SK-N-DZ (cell line): ENCODE results near the gene VWA3A. TPM values are rescaled to one million over a fixed set of nuclear protein-coding genes. Genes with fewer than 3 reads are reported as not detected.
"Not testable (repeated sequence)": the region's sequence is repeated elsewhere in the genome, so short reads cannot be mapped to it uniquely, and the experiment has no call there.

ENCODE experiments used
- DNase-seq: peaks from one replicate; pipeline ENCODE4 v3.0.0-alpha.2; 2015; ENCODE audit warnings: low spot score
- polyA plus RNA-seq, 2 experiments: library from polyadenylated mRNA; depleted of rRNA; stranded (reverse); fragments of >200 nt; gene quantifications; 2 replicates each; pipeline ENCODE4 v1.2.3, GENCODE V29; 2014

Gene VWA3A
- polyA plus RNA-seq (2014; cell fraction: cytosol; rRNA removed) = not detected in 2 replicates
- polyA plus RNA-seq (2014; cell fraction: nucleus; rRNA removed) = 0.22 TPM in 1 of 2 replicates, not detected in the other

- no peak for DNase-seq
These were observed at the start of gene VWA3A for GRCh38 chr16:22092143-22092933. TSS of gene VWA3A (plus strand) at chr16:22092541. CDS start at chr16:22092638, 97 bp downstream.

GRCh38 chr16:22043882-22044281, 48.5 kb upstream of the VWA3A start:
- not testable (repeated sequence) for DNase-seq

- not testable (repeated sequence) for DNase-seq
These were observed 46.5 kb upstream of the VWA3A start for GRCh38 chr16:22045888-22046287.

- no peak for DNase-seq
These were observed 41.4 kb upstream of the VWA3A start for GRCh38 chr16:22050963-22051362.

- no peak for DNase-seq
These were observed 39.4 kb upstream of the VWA3A start for GRCh38 chr16:22052980-22053379.

GRCh38 chr16:22053921-22054341, 38.4 kb upstream of the VWA3A start:
- DNase-seq = no peak

GRCh38 chr16:22054847-22055590, 37.3 kb upstream of the VWA3A start:
- no peak for DNase-seq

GRCh38 chr16:22055881-22056280, 36.5 kb upstream of the VWA3A start:
- no peak for DNase-seq

GRCh38 chr16:22063888-22064467, 28.4 kb upstream of the VWA3A start:
- no peak for DNase-seq

GRCh38 chr16:22065252-22065651, 27.1 kb upstream of the VWA3A start:
- no peak for DNase-seq

GRCh38 chr16:22070361-22071330, 21.7 kb upstream of the VWA3A start:
- no peak for DNase-seq

GRCh38 chr16:22071331-22071910, 20.9 kb upstream of the VWA3A start:
- DNase-seq = no peak

GRCh38 chr16:22073350-22073749, 19.0 kb upstream of the VWA3A start:
- DNase-seq = no peak

GRCh38 chr16:22075043-22075757, 17.1 kb upstream of the VWA3A start:
- no peak for DNase-seq

- no peak for DNase-seq
These were observed 16.6 kb upstream of the VWA3A start for GRCh38 chr16:22075776-22076175.

GRCh38 chr16:22077700-22078313, 14.5 kb upstream of the VWA3A start:
- DNase-seq = peak; percentile 34

GRCh38 chr16:22078656-22079055, 13.7 kb upstream of the VWA3A start:
- no peak for DNase-seq

- no peak for DNase-seq
These were observed 11.3 kb upstream of the VWA3A start for GRCh38 chr16:22081050-22081449.

GRCh38 chr16:22086440-22086839, 5.9 kb upstream of the VWA3A start:
- DNase-seq = no peak

GRCh38 chr16:22088642-22089041, 3.7 kb upstream of the VWA3A start:
- DNase-seq = no peak
